ENCODE data around the gene BBX.

The BBX gene

DNA sequence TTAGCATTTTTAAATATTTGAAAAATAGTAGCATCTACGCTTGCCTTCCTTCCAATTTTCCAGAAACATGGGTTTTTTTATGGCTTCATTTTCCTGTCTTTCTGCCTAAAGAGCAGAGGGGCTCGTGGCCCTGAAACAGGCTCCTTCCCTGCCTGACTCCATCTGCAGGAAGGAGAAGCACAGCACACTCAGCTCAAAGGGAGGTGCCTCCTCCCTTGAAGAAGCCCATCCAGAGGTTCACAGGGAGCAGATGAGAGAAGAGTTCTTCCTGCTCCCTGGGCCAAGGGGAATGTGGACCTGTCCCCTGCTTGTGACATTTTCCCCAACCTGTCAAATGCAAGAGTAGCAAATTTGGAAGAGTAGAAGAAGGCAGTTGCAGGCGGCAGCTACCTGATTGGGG, 55.8 kb downstream of the BBX start:
- no peak overlapping the region for H3K4me3 ChIP-seq (replicated peaks; ENCODE audit: low read depth, low read length)
- TF ChIP-seq, protein P1, sequence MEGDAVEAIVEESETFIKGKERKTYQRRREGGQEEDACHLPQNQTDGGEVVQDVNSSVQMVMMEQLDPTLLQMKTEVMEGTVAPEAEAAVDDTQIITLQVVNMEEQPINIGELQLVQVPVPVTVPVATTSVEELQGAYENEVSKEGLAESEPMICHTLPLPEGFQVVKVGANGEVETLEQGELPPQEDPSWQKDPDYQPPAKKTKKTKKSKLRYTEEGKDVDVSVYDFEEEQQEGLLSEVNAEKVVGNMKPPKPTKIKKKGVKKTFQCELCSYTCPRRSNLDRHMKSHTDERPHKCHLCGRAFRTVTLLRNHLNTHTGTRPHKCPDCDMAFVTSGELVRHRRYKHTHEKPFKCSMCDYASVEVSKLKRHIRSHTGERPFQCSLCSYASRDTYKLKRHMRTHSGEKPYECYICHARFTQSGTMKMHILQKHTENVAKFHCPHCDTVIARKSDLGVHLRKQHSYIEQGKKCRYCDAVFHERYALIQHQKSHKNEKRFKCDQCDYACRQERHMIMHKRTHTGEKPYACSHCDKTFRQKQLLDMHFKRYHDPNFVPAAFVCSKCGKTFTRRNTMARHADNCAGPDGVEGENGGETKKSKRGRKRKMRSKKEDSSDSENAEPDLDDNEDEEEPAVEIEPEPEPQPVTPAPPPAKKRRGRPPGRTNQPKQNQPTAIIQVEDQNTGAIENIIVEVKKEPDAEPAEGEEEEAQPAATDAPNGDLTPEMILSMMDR (IDR thresholded peaks at IDR 0.05; ENCODE audit: low read depth, low read length, missing control alignments), result no peak
- no peak for DNase-seq (ENCODE audit: extremely low read depth, low read depth)

DNA sequence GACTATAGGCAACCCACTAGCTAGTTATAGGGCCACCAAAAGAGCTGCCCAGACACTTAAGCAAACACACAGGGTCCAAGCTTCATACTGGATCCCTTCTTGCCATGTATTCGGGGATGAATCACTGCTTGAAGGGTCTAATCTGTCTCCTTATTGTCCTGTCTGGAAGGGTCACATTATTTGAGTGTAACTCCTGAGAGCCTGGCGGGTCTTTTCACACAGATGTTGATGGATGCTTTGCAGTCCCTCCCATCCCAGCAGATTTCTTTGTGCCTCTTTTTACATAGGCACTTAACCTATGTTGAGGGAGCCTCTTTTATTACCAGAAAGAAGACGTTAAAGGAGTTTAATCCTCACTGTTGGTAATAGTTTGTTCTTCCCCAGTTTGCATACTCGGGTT, 56.6 kb downstream of the BBX start:
- no peak overlapping the region for H3K4me3 ChIP-seq (replicated peaks; ENCODE audit: low read depth, low read length)
- DNase-seq (ENCODE audit: extremely low read depth, low read depth), result no peak
- TF ChIP-seq, protein P1 (IDR thresholded peaks at IDR 0.05; ENCODE audit: low read depth, low read length, missing control alignments), result no peak

DNA sequence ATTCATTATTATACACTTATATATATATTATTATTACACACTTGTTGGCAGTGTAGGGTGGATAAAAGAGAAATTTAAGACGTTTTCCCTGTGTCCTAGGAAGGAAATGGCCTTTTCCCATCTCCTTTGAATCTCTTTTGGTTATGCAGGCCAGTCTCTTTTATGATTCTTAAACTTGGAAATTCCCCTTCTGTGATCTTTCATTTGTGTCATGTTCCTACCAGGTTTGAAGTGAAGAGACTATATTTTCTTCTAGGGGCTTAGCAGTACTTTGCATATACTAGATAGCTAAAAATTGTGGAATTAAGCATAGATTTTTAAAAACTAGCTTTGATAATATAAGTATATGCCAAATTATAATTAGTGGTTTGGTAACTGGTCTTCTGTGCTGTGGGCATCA, 58.5 kb downstream of the BBX start:
- DNase-seq (ENCODE audit: extremely low read depth, low read depth), result no peak
- no peak overlapping the region for H3K4me3 ChIP-seq (replicated peaks; ENCODE audit: low read depth, low read length)
- TF ChIP-seq, protein P1 (IDR thresholded peaks at IDR 0.05; ENCODE audit: low read depth, low read length, missing control alignments), result no peak

DNA sequence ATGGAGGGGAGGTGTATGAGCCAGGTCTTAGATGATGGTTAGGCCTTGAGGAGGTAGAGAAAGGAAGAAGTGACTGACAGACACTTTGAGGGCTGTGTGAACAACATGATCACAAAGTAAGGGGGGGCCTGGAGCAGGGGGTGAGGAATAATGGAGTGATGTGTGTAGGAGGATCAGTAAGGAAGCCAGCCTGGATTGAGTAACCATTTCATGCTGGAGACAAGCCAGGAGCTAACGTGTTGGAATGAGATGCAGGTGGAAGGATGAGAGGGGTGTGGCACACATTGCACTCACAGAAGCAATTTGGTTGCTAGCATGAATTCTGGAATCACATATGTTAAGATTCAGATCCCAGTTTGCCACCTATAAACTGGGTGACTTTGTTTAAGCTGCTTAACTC, 65.5 kb downstream of the BBX start:
- TF ChIP-seq, protein P1 (IDR thresholded peaks at IDR 0.05; ENCODE audit: low read depth, low read length, missing control alignments), result no peak
- DNase-seq (ENCODE audit: extremely low read depth, low read depth), result no peak
- no peak overlapping the region for H3K4me3 ChIP-seq (replicated peaks; ENCODE audit: low read depth, low read length)

DNA sequence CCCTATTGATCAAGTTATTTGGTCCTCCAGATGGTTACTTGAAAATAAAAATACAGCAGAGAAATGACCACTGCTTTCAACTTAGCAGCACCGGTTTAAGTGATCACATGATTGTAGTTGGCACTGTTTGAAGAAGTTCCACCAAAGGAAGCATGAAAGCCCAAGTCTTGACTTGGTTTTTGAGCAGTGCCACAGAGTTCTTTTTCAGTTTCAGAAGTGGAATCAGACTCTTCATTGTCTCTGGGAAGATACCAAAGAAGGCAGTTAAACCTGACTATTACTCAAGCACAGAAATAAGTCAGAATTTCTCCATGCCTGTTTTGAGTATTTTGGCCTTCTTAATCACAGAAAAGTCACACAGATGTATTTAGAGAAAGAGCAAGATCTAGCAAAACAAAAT, 66.7 kb downstream of the BBX start:
- TF ChIP-seq, protein P1 (IDR thresholded peaks at IDR 0.05; ENCODE audit: low read depth, low read length, missing control alignments), result no peak
- DNase-seq (ENCODE audit: extremely low read depth, low read depth), result no peak

DNA sequence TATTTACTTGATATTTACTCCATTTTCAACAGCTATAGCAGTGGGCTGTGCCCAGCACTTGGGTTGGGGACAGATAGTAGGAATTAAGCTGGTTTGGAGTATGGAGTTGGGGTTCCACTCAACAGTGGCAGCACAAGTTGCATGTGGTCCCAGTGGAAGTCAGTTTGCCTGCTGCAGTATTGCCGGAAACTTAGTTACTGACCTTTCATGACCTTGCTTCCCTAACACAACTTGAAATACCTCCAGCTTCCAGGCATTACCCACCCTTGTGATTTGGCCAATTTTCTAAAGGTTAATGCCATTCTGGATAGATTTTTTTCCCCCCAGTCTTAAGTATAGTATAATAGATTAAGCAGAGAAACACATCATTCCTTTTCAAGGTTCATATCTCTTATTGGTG, 68.0 kb downstream of the BBX start:
- H3K4me3 ChIP-seq (replicated peaks; ENCODE audit: low read depth, low read length), result no peak overlapping the region
- DNase-seq (ENCODE audit: extremely low read depth, low read depth), result no peak
- TF ChIP-seq, protein P1 (IDR thresholded peaks at IDR 0.05; ENCODE audit: low read depth, low read length, missing control alignments), result no peak

More for the DNA sequence above, 66.7 kb downstream of the BBX start:
- H3K4me3 ChIP-seq (replicated peaks; ENCODE audit: low read depth, low read length), result no peak overlapping the region

DNA sequence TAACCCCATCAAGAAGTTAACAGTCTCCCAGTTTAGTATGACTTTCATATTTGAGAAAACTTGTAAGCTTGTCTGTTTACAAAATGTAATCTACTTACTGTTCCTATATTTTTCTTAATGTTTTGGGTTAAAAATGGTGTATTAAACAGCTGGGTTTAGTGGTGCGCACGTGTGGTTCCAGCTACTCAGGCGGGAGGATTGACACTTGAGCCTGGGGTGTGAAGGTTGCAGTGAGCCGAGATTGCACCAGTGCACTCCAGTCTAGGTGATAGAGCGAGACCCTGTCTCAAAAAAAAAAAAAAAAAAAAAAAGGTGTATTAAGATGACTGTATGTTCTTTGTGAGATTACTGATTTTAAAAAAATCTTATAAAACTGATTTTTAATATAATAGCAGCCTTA, 69.3 kb downstream of the BBX start:
- no peak for DNase-seq (ENCODE audit: extremely low read depth, low read depth)
- TF ChIP-seq, protein P1 (IDR thresholded peaks at IDR 0.05; ENCODE audit: low read depth, low read length, missing control alignments), result no peak
- H3K4me3 ChIP-seq (replicated peaks; ENCODE audit: low read depth, low read length), result no peak overlapping the region
